HG03457 (cell line): ENCODE results near the gene ZNF385C.
"Not testable (repeated sequence)": the region's sequence is repeated elsewhere in the genome, so short reads cannot be mapped to it uniquely, and the experiment has no call there.

Source experiments
- ATAC-seq: cut with Tn5 transposase; IDR thresholded peaks from one replicate; pipeline ENCODE4 v1.9.1; 2021; ENCODE audit warnings: moderate number of reproducible peaks; ENCODE audit not compliant: unreplicated experiment

ZNF385C gene

DNA sequence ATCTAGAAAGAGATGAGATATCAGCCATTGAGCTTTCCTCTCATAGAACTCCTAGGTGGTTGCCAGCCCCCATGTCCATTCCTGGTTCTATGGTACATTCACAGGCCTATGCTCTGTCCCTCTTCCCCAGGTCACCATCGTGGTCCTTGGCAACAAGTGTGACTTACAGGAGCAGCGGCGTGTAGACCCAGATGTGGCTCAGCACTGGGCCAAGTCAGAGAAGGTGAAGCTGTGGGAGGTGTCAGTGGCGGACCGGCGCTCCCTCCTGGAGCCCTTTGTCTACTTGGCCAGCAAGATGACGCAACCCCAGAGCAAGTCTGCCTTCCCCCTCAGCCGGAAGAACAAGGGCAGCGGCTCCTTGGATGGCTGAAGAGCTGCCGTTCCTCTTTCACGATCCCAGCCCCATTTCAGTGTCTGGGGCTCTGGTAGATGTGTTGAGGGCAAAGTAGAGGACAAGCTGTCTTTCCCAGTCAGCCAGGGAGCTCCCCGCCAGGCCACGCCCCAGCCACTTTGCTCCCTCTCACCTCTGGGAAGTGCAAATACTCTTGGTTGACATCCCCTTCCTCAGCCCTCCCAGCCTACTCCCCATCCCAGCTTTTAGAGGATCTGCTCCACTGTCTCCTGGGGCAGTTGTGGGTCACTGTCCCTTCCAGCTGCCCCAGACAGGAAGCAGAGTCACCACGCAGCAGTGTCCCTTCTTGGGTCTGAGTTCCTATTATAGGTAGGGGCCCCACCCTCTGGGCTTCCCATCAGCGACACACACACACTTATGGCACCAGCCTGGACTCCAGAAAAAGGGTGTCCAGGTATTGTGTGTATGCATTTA, 74.5 kb downstream of the ZNF385C start:
- ATAC-seq = no peak

DNA sequence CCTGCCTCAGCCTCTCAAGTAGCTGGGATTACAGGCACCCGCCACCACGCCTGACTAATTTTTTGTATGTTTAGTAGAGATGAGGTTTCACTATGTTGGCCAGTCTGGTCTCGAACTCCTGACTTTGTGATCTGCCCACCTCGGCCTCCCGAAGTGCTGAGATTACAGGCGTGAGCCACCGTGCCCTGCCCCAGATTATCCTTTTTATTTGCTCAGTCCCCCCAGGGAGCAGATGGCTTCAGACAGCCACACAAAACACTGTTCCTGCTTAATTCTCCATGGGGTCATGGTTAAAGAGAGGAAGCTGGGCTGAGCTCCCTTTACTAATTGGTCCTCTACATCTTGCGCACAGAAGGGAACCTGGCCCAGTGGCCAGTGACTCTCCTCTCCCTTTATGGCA, 77.4 kb downstream of the ZNF385C start:
- not testable (repeated sequence) for ATAC-seq

DNA sequence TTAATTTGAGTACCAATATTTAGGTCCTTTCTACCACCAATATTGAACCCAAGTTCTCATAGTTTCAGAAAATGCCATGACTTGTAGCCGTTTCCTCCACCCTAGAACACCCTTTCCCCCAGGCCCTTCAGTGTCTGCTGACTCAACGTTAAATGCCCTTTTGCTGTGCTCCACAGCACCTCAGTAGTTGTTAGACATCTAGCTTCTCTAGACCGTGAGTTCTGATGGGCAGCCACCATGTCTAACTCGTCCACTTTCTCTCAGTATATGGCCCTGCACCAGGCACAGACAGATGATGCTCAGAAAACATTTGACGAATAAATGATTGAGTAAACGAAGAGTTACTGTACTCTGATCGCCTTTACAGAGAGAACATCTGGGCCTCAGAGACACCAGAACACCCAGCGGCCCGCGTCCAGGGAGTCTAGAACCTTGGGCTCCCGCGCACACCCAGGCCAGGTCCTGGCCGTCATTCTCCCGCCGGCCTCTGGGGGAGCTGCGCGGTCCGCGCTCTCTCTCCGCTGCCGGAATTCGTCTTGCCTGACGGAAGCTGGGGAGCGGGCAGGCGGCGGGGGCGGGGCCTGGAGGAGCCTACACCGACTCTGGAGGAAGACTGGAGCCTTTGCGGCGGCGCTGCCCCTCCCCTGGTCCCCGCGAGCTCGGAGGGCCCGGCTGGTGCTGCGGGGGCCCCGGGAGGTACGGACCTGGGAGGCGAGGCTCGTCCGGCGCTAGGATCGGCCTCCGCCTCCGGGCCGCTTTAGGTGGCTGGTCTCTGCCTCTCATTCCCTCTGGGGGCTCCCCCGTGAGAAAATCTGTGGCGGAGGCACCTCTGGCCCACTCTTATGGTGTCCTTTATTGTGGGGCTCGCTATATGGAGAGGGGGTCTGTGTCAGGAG, 78.5 kb downstream of the ZNF385C start, which contains the start of gene NKIRAS2:
NKIRAS2 (plus strand) TSS at position 582 of the 896 bp plus-strand sequence. CDS start 1,488 bp downstream, outside the sequence.
- ATAC-seq = no peak

DNA sequence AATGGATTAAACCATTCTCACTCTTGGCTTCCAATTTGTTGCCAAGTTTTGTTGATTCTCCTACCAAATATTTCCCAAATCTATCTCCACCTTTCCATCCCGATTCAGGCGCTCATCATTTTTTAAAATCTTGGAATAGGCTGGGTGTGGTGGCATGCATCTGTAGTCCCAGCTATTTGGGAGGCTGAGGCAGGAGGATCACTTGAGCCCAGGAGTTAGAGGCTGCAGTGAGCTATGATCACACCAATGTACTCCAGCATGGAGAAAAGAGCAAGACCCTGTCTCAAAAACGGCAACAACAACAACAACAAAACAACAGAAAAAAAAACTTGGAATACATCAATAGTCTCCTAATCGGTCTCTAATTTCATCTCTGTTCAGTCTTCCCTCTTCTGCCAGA, 79.3 kb downstream of the ZNF385C start:
- ATAC-seq = no peak

DNA sequence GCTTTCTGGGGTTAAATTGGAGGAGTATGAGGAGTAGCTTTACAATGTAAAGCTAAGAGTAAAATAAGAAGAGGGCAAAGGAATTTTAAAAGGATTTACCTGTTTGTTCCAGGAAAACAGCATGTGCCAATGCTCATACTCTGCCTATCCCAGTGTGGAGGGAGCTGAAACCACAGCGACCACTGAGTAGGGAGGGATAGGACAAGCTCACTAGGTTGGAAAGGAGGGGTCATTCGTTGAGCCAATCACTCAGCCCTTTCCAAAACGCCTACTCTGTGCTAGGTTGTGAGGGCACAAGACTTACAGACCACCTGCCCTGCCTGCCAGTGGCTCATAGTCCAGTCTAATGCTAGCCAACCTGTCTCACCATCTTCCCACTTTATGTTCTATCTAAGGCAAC, 79.9 kb downstream of the ZNF385C start:
- no peak for ATAC-seq

DNA sequence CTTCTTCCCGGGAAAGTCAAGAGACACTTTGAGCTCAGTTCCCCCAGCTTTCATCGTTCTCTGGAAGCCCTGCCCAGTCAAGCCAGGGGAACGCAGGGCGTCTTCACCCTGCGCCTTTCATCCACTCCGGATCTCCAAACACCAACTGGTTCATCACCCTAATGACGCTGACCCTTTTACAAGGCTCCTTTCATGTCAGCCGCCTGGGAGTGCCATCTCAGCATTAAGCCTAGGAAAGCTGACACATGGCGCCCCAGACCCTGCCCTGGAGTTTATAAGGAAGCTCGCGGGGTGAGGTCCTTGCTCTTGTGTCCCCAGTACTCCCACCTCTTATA, 80.4 kb downstream of the ZNF385C start:
- ATAC-seq = no peak

DNA sequence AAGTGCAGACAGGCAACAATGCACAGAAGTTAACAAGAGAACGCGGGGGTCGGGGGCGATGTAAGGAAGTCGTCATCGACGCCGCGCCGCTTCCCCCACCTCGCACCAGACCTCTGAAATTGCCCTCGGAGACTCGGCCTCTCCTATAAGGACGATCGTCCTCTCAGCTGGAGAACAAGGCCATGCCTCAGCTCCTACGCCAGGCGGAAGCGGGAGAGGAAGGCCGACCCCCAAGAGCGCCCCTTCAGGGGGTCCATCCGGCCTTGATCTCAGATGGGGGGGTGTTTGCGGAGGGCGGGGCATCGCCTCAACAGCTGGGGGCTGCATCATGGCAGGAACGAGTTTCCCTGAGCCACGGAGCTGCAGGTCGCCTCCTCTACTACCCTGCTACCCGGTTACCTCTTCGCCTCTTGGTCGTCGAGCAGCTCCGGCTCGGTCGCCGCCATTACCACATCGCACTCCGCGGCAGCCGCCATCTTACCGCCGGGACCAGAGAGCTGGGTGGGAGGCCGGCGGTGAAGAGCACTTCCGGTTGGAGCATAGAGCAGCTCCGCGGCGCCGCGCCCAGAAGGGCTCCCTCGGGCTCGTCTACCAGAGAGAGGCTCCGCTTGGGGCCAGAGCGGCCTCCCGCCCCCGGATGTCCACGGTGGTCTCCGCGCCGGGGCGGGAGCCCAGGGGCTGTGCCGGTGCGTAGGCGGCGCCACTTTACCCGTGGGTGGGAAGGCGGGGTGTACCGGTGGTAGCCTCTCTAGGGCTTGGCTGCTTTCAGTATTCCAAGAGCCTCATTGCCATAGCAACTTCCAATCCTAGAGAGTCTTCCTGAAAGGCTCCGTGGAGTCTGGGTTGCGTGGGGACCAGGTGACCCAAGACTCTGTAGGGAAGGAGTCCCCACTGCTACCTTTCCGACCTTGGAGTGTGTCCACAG, 81.1 kb downstream of the ZNF385C start, which contains the start of gene DNAJC7:
DNAJC7 (minus strand) TSS at position 499 of the 925 bp plus-strand sequence; CDS start at position 476, 23 bp downstream.
- peak; percentile 68 for ATAC-seq

DNA sequence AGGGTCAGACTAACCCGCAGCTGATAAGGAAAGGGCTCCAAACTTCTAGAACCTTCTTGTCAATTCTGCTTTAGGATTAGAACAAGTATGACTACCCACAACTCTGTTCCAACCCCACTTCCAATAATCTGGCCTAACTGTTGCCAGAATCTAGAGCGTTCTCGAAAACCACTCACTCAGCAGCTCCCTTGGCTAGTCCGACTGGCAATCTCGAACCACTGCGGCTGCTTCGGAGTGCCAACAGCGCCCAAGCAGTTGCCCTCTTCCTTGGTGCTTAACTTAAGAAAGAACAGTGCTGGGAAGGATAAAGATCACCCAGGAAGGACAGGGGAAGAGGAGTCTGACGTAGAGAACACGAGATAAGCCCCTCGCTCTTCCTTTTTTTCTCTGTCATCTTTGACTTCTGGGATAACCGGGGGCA, 81.9 kb downstream of the ZNF385C start:
- ATAC-seq = no peak

DNA sequence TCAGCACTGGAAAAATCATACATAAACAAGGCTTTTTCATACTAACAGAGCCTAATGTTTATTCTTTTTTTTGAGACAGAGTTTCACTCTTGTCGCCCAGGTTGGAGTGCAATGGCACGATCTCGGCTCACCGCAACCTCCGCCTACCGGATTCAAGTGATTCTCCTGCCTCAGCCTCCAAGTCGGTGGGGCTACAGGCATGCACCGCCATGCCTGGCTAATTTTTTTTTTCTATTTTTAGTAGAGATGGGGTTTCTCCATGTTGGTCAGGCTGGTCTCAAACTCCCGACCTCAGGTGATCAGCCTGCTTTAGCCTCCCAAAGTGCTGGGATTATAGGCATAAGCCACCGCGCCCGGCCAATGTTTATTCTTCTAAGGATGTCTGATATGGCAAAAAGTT, 84.5 kb downstream of the ZNF385C start:
- ATAC-seq = not testable (repeated sequence)

DNA sequence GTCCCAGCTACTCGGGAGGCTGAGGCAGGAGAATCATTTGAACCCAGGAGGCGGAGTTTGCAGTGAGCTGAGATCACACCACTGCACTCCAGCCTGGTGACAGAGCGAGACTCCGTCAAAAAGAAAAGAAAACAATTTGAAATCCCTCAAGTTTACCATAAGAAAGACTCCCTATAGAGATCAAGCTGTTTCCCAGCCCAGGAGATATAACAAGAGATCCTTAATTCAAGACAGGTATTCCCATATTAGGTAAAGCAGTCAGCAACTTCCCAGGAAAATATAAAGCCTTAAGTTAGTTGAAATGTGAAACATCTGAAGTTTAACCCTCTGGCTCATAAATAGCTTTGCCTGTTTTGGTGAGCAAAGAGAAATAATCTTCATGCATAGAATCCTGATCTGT, 85.9 kb downstream of the ZNF385C start:
- not testable (repeated sequence) for ATAC-seq

DNA sequence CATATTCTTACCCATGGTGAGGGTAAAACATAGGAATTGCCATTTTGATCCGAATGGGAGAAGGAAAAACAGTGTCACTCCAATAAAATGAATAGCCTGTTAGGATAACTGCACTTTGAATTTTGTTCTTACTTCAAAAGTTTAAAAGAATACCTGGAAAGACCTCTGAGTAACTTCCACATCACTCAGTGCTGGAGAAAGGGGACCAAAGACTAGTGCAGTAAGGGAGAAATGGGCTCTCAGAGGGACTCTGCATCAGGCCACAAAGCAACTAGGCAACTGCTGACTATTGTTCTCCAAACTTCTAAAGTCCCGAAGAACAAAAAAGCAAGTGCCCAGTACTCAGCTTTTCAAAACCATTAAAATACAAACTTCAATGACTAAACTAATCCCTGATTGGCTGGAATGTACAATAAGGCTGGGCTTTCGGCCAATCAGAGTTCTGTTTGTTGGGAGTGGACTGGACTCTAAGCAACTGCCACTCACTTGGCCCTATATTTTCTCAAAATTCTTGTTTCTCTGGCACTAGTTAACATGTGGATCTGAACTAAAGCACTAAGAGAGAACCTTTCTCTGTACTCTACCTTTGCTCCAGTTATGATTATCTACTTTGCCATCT, 87.3 kb downstream of the ZNF385C start:
- ATAC-seq = no peak

DNA sequence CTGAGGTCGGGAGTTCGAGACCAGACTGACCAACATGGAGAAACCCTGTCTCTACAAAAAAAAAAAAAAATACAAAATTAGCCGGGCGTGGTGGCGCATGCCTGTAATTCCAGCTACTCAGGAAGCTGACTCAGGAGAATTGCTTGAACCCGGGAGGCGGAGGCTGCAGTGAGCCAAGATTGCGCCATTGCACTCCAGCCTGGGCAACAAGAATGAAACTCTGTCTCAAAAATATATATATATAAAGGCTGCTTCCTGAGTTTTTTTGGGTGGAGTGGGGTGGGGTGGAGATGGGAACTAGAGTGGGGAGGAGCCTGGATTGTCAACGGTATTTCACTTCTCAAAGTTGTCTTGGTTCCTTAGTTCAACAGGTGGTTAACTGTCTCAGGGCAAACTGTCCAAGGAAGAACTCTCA, 88.0 kb downstream of the ZNF385C start:
- ATAC-seq = not testable (repeated sequence)

DNA sequence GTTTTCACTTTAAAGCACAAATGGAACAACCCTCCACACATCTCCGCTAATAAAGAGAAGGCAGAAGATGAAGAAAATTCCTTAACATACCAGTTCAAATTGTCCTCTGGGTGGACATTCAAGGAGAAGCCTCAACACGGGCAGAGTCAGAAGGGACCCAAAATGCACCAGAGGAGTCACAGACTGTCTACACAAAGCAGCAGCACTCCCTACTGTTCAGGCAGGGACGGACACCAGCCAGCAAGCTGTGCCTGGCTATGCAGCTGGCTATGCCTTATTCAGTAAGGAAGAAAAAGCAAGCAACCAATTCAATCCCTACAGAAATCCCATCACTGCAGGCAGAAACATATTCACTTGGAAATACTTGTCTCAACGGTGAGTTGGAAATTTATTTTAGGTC, 89.1 kb downstream of the ZNF385C start:
- no peak for ATAC-seq

DNA sequence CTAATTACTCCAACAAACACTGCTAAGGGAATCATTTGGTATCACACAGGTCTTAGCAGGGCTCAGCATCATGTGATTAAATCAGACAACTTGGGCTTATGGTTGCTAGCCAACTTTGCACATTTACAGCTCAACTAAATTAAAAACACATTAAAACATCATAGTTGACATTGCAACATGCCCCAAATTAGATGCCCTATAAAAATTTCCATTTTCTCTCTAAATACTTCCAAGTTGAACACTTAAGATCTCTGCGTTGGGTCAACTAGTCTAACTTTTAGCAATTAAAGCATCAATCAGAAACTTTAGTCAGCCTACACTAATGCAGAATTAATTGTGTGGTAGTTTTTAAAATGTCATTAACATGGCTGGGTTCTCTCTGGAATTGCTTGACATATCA, 93.1 kb downstream of the ZNF385C start:
- ATAC-seq = no peak

DNA sequence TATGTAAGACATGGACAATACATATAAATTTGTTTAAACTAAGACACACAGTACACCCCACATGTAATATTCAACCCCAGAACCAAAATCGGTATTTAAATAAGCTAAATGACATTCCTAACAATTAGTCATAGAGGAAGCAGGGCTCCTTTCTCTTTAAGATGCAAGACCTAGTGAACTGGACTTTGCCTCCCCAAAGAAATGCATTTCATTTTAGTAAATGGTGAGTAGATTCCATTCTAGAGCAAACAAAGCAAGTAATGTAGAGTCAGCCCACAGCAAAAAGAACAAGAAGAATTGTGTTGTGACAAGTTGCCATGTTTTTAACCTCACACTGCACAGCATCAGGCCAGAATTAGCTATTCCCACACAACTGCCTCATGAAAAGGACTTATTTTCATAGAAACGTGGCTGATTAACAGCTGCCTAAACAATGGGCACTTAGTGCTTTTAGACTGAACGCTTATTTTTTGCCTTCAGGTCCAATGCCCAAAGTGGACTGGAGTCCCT, 95.4 kb downstream of the ZNF385C start:
- no peak for ATAC-seq

DNA sequence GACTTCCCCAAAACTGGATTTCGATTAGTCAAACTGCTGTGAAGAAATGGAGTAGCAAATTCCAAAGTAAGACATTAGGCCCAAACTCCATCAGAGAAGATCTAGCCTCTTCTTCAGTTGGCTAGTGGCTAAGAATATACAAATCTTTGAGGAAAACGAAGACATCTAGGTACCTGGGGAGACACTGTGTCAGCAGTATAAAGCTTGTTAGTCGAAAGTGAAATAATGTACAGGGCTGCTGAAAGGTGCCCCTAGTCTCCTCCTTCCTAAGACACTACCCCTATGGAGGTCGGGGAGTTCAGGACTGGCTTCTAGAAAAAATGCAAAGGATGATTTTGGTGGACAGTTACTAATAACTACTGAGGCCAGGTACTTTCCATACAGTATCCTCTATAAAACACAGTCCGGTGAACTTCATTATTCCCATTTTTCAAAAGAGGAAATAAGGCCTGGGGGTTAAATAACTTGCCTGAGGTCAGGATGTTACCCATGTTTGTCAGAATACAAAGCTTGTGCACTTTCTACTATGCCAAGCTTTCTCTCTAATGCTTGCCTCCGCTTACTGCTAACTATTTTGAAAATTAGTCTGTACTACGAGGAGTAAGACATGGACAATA, 96.0 kb downstream of the ZNF385C start:
- ATAC-seq = no peak

DNA sequence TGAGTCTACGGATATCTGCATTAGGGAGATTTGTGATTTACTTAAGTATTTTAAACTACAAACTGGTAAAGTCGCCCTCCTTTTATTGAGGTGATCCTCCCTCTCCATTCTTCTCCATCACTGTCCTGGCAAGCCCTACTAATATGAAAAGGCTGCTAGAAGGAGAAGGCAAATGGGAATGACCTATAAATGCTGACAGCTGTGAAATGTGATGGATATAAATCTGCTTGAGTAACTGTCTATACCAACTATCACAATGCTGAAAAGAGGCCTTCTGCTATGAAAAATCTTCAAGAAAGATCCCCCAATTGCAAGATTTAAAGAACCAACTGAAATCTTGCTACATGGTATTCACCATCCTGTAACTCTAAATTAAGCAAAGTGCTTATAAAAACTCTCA, 96.5 kb downstream of the ZNF385C start:
- no peak for ATAC-seq

DNA sequence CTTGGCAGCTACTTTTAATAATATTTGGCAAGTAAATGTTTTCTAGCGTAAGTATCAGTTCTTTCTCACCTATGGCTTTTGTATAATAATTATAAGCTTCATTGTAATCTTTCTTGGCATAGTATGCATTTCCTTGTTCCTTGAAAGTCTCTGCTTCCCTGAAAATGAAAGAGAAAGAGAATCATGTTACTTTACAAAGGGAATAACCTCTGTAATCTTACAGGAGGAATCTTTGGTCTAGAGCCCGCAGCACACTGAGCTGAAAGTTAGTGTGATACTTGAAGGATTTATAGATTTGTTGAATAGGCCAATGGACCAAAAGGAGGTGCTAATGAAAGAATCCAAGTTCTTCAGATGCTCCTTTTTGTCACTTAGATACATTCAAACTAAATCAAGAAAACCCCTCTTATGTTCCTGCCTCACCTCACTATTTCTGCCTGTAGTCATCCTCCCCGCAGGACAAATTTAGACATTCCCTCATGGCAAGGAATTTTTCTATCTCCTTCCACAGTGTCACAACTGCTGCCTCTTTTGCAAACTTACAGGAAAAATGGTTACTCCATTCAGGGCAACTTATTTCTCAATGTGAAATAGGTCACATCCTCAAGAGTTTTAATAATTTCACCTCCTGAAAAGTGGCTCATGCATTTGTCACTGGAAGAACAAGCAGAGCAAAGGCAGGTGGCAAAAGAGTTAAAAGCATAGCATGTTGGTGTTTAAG, 97.7 kb downstream of the ZNF385C start:
- ATAC-seq = no peak

DNA sequence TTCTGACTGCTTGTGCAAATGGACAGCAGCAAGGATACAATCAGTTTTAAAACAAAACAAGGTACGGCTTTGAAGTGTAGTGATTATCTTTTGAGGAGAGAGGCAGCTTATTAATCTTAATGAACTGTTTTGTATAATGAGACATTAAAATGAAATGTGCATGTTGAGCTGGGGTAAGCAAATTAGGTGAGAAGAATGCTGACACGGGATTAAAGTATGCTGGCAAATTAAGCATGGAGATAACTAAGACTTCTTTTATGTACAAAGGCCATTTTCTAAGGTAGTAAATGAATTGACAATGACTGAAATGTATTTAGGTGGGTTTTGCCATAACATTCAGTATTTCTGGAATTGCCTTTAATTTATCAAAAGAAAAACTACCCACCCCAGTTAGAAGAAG, 99.8 kb downstream of the ZNF385C start:
- ATAC-seq = no peak
